Epithelial cell of esophagus (primary cell): ENCODE data around the gene VSIG10L2.

ENCODE experiments used
- DNase-seq: peaks from one replicate; pipeline ENCODE4 v3.0.0; 2010; ENCODE audit warnings: low read depth
- H3K4me3 ChIP-seq: 2 replicates; pipeline ENCODE4 v1.5.1; 2011; ENCODE audit warnings: mild to moderate bottlenecking, low read length, control low read depth
- CTCF ChIP-seq: IDR thresholded peaks from 2 replicates; pipeline ENCODE4 v1.5.1; 2011; ENCODE audit warnings: low read depth, mild to moderate bottlenecking, low read length, control low read depth, inconsistent platforms; ENCODE audit not compliant: insufficient read depth; ENCODE audit errors: missing control alignments

VSIG10L2 gene

GRCh38 chr11:125934473-125934872, 11.4 kb upstream of the VSIG10L2 start:
- H3K4me3 ChIP-seq: no peak overlapping the region
- DNase-seq: no peak
- no peak for TF ChIP-seq CTCF

- peak; percentile 13 for TF ChIP-seq CTCF
- no peak overlapping the region for H3K4me3 ChIP-seq
- no peak for DNase-seq
Measured at GRCh38 chr11:125935056-125935455, 10.8 kb upstream of the VSIG10L2 start.

- no peak for DNase-seq
- TF ChIP-seq CTCF: no peak
Measured at GRCh38 chr11:125935618-125936199, 10.1 kb upstream of the VSIG10L2 start.

GRCh38 chr11:125938418-125938817, 7.4 kb upstream of the VSIG10L2 start:
- no peak for TF ChIP-seq CTCF
- DNase-seq: no peak
- H3K4me3 ChIP-seq: no peak overlapping the region

More at GRCh38 chr11:125935618-125936199, 10.1 kb upstream of the VSIG10L2 start:
- no peak overlapping the region for H3K4me3 ChIP-seq

GRCh38 chr11:125939081-125939521, 6.7 kb upstream of the VSIG10L2 start:
- H3K4me3 ChIP-seq: no peak overlapping the region
- no peak for DNase-seq
- no peak for TF ChIP-seq CTCF

- TF ChIP-seq CTCF: no peak
- H3K4me3 ChIP-seq: no peak overlapping the region
- DNase-seq: no peak
Measured at GRCh38 chr11:125940145-125940544, 5.7 kb upstream of the VSIG10L2 start.

- H3K4me3 ChIP-seq: no peak overlapping the region
- TF ChIP-seq CTCF: no peak
- DNase-seq: no peak
Measured at GRCh38 chr11:125941267-125941618, 4.6 kb upstream of the VSIG10L2 start.
